Smooth muscle cell (in vitro differentiated cells): ENCODE measurements around the gene TMEM220. TPM values are rescaled to one million over a fixed set of nuclear protein-coding genes. Genes with fewer than 3 reads are reported as not detected.

Experiments
- DNase-seq: peaks from one replicate; lab custom pipeline; 2025; ENCODE audit not compliant: unreplicated experiment; lab: John Stamatoyannopoulos, UW
- H2AFZ ChIP-seq: fragments of 200-600 bp; sonication (generic); 2 replicates; pipeline ENCODE4 v1.6.0; 2016; ENCODE audit warnings: antibody characterized with exemption, low read depth, mild to moderate bottlenecking
- H3F3A ChIP-seq: fragments of 200-600 bp; sonication (generic); 2 replicates; pipeline ENCODE4 v1.6.0; 2017; ENCODE audit warnings: antibody characterized with exemption, low read depth
- H3K27ac ChIP-seq: fragments of 200-600 bp; sonication (generic); 2 replicates; pipeline ENCODE4 v1.5.1; 2016; ENCODE audit warnings: low read depth, mild to moderate bottlenecking
- H3K27me3 ChIP-seq: fragments of 200-600 bp; sonication (generic); 2 replicates; pipeline ENCODE4 v1.6.1; 2016; ENCODE audit warnings: low read depth, mild to moderate bottlenecking
- H3K36me3 ChIP-seq: fragments of 200-600 bp; sonication (generic); 2 replicates; pipeline ENCODE4 v1.5.1; 2016; ENCODE audit warnings: low read depth
- H3K4me1 ChIP-seq: fragments of 200-600 bp; sonication (generic); 2 replicates; pipeline ENCODE4 v1.5.1; 2016; ENCODE audit warnings: low read depth
- H3K4me2 ChIP-seq: fragments of 200-600 bp; sonication (generic); 2 replicates; pipeline ENCODE4 v1.6.0; 2016; ENCODE audit warnings: mild to moderate bottlenecking
- H3K4me3 ChIP-seq: fragments of 200-600 bp; sonication (generic); 2 replicates; pipeline ENCODE4 v1.5.1; 2016; ENCODE audit warnings: mild to moderate bottlenecking
- H3K79me2 ChIP-seq: fragments of 200-600 bp; sonication (generic); 2 replicates; pipeline ENCODE4 v1.6.0; 2016; ENCODE audit warnings: low read depth, mild to moderate bottlenecking
- H3K9ac ChIP-seq: fragments of 200-600 bp; sonication (generic); 2 replicates; pipeline ENCODE4 v1.6.0; 2016; ENCODE audit warnings: low read depth
- H3K9me3 ChIP-seq: fragments of 200-600 bp; sonication (generic); replicated peaks from 2 replicates; pipeline ENCODE4 v1.5.1; 2016; ENCODE audit warnings: low read depth
- H4K20me1 ChIP-seq: fragments of 200-600 bp; sonication (generic); 2 replicates; pipeline ENCODE4 v1.6.0; 2016; ENCODE audit warnings: low read depth
- CTCF ChIP-seq: fragments of 200-600 bp; sonication (generic); IDR thresholded peaks from 2 replicates; pipeline ENCODE4 v1.5.1; 2017; ENCODE audit warnings: borderline replicate concordance, mild to moderate bottlenecking, antibody characterized with exemption; ENCODE audit not compliant: insufficient read depth, poor library complexity, severe bottlenecking
- WGBS: methylation state at CpG from one replicate; pipeline ENCODE4 v1.1.7; 2016; ENCODE audit warnings: low lambda C conversion rate; 5-methylcytosine and 5-hydroxymethylcytosine counted together
- polyA plus RNA-seq: library from polyadenylated mRNA; unstranded; fragments of >200 nt; fragmentation: Nextera tagmentation; extraction: Ambion mirVana; gene quantifications from 2 replicates; pipeline ENCODE4 v1.2.1, GENCODE V29; 2016
- total RNA-seq: library from RNA; depleted of rRNA; stranded (reverse); fragments of >200 nt; gene quantifications from 2 replicates; pipeline ENCODE4 v1.2.3, GENCODE V29; 2014

The TMEM220 gene
- total and polyA plus RNA-seq, 2 experiments from 2014 or later: 3.5 to 5.5 TPM

- 93% methylated on average over 2 of the region's 2 CpGs for WGBS
- H3K9me3 ChIP-seq: no peaks in the 10 kb centered on the region
- H3K4me1 ChIP-seq: no peaks in the 10 kb centered on the region
- no peaks in the 10 kb centered on the region for H3K36me3 ChIP-seq
- no peak overlapping the region for H3K4me2 ChIP-seq
- H3K9ac ChIP-seq: no peak overlapping the region
- no peaks in the 10 kb centered on the region for H3K27me3 ChIP-seq
- no peak for DNase-seq
- no peaks in the 10 kb centered on the region for H3K79me2 ChIP-seq
- H4K20me1 ChIP-seq: no peaks in the 10 kb centered on the region
- H3K27ac ChIP-seq: no peak overlapping the region
- TF ChIP-seq CTCF: no peak
- H3K4me3 ChIP-seq: no peak overlapping the region
- no peaks in the 10 kb centered on the region for H3F3A ChIP-seq
- no peak overlapping the region for H2AFZ ChIP-seq
Measured at GRCh38 chr17:10773391-10773790, 43.6 kb upstream of the TMEM220 start.

DNA sequence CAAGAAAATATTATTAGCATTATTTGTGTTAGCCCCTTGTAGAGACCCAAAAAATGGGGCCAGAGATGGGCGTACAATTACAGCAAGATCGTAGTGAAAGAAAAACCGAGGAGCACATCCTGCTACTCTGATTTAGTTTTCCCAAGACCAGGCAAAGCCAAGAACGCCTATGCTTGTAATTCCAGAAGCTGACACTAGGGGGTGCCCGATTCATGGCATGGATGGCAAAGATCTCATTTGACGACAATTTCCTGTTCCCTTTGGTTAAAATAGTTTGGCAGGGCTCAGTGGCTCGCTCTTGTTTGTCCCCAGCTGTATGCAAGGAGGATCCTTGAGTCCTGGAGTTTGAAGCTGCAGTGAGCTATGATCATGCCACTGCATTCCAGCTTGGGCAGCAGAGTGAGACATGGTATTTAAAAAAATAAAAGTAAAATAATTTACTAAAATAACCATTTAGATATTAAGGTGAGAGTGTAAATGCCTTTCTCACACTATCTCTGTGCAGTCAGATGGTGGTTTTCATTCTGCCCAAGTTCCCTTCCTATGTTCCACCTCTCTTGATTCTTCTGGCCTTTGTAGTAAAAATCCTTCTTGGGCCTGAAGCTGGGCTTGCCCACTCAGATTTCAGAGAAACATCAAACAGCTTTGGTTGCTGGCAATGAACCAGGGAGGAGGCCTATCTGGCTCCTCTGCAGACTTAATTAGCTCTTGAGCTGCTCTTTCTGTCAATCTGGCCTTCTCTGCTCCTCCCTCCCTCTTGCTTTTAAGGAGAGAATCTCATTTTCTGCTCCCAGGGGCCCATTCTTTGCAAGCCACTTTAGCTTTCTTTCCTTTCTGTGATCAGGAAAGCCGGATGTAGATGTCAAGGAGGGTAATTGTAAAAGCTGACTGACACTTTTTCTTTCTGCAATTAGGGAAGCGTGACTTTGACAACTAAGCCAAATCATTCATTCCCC lies 42.9 kb upstream of the TMEM220 start:
- Histone ChIP-seq H3K27me3 (no peaks in the 10 kb centered on the region), H2AFZ (no peak overlapping the region), H3K27ac (no peak overlapping the region), H3K4me1 (no peaks in the 10 kb centered on the region), H3K4me3 (no peak overlapping the region), H3K36me3 (no peaks in the 10 kb centered on the region), H3K9ac (no peak overlapping the region), H3K9me3 (no peaks in the 10 kb centered on the region), H4K20me1 (no peaks in the 10 kb centered on the region), H3K4me2 (no peak overlapping the region), H3K79me2 (no peaks in the 10 kb centered on the region), H3F3A (no peaks in the 10 kb centered on the region)
- WGBS: 38% methylated on average over 9 of the region's 9 CpGs
- no peak for DNase-seq
- peak; percentile 75 for TF ChIP-seq CTCF

GRCh38 chr17:10771148-10771547 lies 41.3 kb upstream of the TMEM220 start:
- no peaks in the 10 kb centered on the region for H3K79me2 ChIP-seq
- H3K4me2 ChIP-seq: no peak overlapping the region
- H3K27ac ChIP-seq: no peak overlapping the region
- DNase-seq: no peak
- H3F3A ChIP-seq: no peaks in the 10 kb centered on the region
- TF ChIP-seq CTCF: no peak
- H3K4me1 ChIP-seq: no peaks in the 10 kb centered on the region
- H4K20me1 ChIP-seq: no peaks in the 10 kb centered on the region
- no peak overlapping the region for H2AFZ ChIP-seq
- WGBS: 82% methylated on average over 2 of the region's 2 CpGs
- H3K9ac ChIP-seq: no peak overlapping the region
- no peaks in the 10 kb centered on the region for H3K9me3 ChIP-seq
- no peaks in the 10 kb centered on the region for H3K27me3 ChIP-seq
- no peak overlapping the region for H3K4me3 ChIP-seq
- H3K36me3 ChIP-seq: no peaks in the 10 kb centered on the region
